MG63 (cell line): ENCODE measurements around the gene HOXA2. TPM values are rescaled to one million over a fixed set of nuclear protein-coding genes. Genes with fewer than 3 reads are reported as not detected.

Source experiments
- DNase-seq: peaks from one replicate; pipeline ENCODE4 v3.0.0-alpha.2; 2020
- H3K27me3 ChIP-seq: fragments of 250-450 bp; sonication (Bioruptor Pico); 2 replicates; pipeline ENCODE4 v1.5.1; 2020; ENCODE audit warnings: mild to moderate bottlenecking, moderate library complexity
- H3K36me3 ChIP-seq: fragments of 250-450 bp; sonication (Bioruptor Pico); 2 replicates; pipeline ENCODE4 v1.5.1; 2020; ENCODE audit warnings: mild to moderate bottlenecking, moderate library complexity
- H3K4me3 ChIP-seq: fragments of 250-450 bp; sonication (Bioruptor Pico); 2 replicates; pipeline ENCODE4 v1.5.1; 2020; ENCODE audit warnings: mild to moderate bottlenecking, moderate library complexity
- H3K9me3 ChIP-seq: fragments of 250-450 bp; sonication (Bioruptor Pico); 2 replicates; pipeline ENCODE4 v1.5.1; 2020; ENCODE audit warnings: mild to moderate bottlenecking, moderate library complexity
- total RNA-seq: library from RNA; depleted of rRNA; stranded (reverse); fragments of >200 nt; shearing (Covaris generic); gene quantifications from 2 replicates; pipeline ENCODE4 v1.2.3, GENCODE V29; 2014; ENCODE audit warnings: low replicate concordance; rRNA removed

Gene HOXA2
- total RNA-seq: 0.35 TPM in 1 of 2 replicates, not detected in the other

DNA sequence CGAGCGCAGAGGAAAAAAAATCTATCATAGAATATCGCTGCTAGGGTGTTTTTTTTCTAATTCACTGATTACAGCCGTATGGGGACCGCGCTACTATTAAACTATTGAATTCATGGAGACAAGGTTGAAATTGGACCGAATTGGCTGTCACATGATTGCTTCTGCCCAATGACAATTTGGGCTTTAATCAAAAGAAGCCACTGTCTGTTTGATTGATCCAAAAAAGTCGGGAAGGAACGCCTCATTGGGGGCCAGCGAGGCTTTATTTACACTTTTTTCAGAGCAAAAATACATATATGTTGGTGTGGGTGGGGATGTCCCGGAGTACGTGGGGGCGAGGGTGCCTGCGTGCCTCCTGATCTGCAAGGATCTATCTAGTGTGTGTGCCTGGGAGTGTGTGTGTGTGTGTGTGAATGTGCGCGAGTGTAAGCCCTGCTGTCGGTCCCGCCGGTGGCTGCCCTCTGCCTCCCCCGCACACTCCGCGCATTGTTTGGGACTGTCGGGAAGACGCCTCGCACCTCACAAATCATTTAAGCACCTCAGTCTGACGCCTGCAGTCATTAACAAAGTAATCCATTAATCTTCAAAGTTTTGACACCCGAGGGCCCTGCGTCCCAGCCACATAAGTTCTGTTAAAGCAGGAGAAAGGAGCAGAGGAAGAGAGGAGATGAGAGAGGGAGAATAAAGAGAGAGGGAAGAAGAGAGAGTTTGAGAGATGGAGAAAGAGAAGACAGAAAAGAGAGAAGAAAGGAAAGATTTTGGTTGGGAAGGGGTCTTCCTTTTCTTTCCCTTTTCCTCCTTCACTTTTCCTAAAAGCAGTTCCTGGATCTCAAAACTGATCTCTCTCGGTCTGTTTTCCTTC, at the start of gene HOXA2:
Gene HOXA2 (minus strand): TSS at position 103 of the 862 bp plus-strand sequence. CDS start 183 bp downstream, outside the sequence.
- peaks cover 20% of the 10 kb centered on the region for H3K36me3 ChIP-seq
- no peaks in the 10 kb centered on the region for H3K27me3 ChIP-seq
- H3K4me3 ChIP-seq: no peak within 1 kb of the TSS
- H3K9me3 ChIP-seq: no peaks in the 10 kb centered on the region
- DNase-seq: no peak

DNA sequence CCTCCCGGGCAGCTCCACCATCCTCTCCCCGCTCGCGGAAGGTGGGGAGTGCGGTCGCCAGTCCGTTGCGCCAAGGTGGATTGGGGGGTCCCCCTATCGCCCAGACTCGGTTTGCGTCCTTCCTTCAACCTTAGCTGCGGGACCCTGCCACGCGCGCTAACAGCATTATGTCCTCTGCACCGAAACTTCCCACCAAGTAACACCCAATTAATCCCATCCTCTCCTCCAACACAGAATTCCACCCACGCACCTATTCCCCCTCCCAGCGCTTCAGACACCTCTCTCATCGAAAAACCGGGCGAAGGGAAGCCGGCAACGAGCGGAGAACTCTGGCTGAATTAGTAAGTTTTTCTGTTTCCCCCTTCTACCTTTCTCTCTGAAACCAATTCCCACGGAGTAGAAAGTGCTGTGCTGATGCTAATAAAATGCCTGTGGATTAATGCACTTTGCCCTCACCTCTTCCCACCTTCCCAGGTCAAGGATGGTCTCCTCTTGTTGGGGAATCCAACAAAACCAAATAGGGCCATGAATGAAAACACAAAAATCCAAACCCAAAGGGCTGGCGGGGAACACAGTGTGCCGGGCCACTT, 49.0 kb upstream of the HOXA2 start:
- Histone ChIP-seq H3K27me3 (no peaks in the 10 kb centered on the region), H3K4me3 (peak overlapping the region; percentile 53), H3K36me3 (no peaks in the 10 kb centered on the region), H3K9me3 (no peaks in the 10 kb centered on the region)
- peak; percentile 59 for DNase-seq

DNA sequence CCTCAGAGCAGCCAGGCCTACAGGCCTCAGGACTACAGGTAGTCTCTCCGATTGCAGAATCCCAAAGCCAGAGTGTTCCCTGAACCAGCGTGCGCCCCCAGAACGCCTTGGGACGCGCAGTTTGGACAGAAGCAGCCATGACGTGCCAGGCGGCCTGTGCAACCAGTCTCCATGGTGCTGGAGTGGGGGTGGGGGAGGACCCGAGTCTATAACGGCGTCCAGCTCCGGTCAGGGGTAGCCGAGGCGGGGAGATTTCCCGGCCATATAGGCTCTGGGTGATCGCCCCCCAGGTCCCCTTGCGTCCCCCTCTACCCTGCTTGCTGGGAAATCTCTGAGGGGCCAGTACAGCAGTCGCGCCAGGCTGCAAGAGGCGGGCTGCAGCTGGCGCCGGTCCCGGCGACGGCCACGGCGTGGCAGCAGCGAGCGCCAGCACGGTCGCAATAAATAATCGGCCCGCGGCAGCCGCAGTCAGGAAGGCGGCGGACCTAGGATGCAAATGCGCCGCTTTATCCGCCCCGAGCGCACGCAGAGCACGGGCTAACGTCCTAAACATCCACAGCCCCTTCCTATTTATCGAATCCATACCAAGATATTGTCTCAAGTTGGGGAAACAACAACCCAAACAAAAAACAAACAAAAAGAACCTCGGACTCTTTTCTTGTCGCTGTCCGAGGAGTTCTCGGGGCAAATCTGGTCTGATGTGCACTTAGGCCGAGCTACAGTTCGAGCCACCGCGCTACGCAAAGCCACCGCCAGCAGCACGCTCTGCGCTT, 48.3 kb upstream of the HOXA2 start:
- peak; percentile 86 for DNase-seq
- H3K4me3 ChIP-seq: peak overlapping the region; percentile 53
- peaks cover 3% of the 10 kb centered on the region; the same call in 1 of the 2 replicates for H3K36me3 ChIP-seq
- no peaks in the 10 kb centered on the region for H3K9me3 ChIP-seq
- no peaks in the 10 kb centered on the region for H3K27me3 ChIP-seq

DNA sequence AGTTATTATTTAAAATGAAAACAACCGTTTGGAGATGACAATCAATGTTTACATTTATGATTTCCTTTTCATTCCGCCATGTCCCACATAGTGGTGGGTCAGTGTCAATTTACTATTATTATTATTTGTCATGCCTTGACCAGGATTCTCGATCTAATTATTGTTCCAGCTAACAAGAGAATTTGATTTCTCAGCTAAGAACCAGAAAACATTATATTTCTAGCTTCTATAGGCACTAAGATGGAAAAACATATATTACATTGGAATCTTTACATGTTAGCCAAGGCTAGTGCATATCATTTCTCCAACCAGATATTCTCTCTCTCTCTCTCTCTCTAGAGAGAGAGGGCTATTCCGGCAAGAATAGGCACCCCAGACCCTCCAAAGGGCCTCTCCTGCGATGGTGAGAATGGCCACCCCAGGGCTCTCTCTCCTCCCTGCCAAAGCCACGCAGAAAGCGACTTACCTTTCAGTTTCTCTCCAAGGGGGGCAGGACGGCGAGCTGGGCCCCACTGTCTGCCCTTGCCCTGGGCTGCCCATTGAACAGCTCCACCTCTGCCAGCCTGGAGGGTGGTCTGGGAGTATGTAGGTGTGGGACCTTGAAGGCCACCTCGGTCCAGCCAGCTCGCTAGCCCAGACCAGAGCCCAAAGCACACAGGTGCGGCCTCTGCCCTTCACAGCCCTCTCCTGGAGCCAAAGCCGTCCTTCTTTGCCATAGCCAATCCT, 47.5 kb upstream of the HOXA2 start:
- H3K9me3 ChIP-seq: no peaks in the 10 kb centered on the region
- peaks cover 7% of the 10 kb centered on the region; the same call in 1 of the 2 replicates for H3K36me3 ChIP-seq
- DNase-seq: no peak
- H3K4me3 ChIP-seq: peak overlapping the region; percentile 53
- H3K27me3 ChIP-seq: no peaks in the 10 kb centered on the region

DNA sequence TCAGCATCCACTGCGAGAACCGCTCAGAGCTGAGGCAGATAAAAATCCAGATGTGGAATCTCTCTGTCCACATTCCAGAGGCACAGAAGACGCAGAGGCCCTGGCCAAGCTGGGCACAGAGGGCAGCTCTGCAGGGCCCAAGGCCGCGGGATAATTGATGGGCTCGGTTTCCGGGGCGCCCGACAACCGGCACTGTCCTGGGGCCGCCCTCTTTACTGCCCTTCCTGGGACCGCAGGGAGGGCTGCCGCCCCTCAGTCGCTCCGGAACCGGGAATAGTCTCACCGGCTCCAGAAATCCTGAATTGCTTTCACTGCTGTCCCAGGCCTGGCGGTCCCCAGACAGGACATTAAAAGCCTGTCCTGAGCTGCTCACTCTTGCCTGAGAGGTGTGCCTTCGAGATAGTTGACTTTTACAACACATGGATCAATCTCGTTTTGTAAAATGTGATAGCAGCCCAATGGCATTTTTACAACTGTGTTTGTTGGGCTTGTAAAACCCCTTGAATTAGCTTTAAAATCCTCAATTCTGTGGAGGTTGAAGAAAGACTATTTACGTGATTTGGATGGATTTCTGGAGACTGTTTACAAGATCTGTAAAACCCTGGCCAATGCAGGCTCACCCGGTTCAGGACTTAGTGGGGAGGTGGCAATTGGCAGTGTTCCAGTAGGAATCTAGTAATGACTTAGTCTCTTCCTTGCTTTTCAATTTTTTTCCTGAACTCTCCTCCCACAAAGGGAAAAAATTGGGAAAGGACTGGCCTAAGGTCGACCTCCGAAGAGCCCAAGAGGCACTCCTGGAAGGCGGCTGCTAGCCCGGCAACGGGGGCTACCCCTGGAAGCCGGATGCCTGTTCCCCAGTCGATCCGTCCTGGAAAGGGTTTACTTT, 46.5 kb upstream of the HOXA2 start:
- peak; percentile 41 for DNase-seq
- Histone ChIP-seq H3K9me3 (no peaks in the 10 kb centered on the region), H3K36me3 (peaks cover 14% of the 10 kb centered on the region; the same call in 1 of the 2 replicates), H3K27me3 (no peaks in the 10 kb centered on the region), H3K4me3 (peak overlapping the region; percentile 53)

DNA sequence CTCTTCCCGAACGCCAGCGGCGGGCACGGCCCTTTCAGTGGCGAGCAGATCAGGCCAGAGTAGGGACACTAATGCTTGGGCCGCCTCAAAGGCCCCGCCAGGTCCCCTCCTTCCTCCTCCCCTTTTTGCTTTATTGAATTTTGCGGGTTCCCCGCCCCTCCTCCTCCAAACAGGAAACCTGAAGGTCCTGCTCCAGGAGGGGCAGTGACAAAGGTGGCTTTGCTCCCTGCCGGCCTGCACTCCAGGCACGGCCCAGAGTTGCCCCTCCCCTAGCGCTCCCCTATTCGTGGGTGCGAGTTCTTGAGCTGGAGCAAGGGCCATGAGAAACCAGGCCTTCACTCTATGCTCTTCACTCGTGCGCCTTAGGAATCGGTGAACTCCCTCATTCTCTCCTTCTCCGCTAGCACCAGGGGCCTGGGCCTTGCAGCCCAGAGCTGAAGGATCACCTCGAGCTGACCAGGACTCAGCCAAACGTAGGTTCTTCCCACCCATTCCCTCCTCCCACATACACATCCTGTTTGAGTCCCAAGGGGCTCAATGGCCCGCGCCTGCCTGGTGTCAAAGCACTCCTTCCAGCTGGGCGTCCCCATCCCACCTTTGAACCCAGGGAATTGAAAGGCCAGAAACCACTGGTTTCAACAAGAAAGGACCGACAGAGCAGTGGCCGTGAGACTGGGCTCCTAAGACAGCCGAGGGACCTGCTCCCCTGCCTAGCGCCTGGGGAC, 45.7 kb upstream of the HOXA2 start:
- Histone ChIP-seq H3K4me3 (peak overlapping the region; percentile 53; the same call in 1 of the 2 replicates), H3K36me3 (peaks cover 14% of the 10 kb centered on the region; the same call in 1 of the 2 replicates), H3K27me3 (no peaks in the 10 kb centered on the region), H3K9me3 (no peaks in the 10 kb centered on the region)
- DNase-seq: no peak

DNA sequence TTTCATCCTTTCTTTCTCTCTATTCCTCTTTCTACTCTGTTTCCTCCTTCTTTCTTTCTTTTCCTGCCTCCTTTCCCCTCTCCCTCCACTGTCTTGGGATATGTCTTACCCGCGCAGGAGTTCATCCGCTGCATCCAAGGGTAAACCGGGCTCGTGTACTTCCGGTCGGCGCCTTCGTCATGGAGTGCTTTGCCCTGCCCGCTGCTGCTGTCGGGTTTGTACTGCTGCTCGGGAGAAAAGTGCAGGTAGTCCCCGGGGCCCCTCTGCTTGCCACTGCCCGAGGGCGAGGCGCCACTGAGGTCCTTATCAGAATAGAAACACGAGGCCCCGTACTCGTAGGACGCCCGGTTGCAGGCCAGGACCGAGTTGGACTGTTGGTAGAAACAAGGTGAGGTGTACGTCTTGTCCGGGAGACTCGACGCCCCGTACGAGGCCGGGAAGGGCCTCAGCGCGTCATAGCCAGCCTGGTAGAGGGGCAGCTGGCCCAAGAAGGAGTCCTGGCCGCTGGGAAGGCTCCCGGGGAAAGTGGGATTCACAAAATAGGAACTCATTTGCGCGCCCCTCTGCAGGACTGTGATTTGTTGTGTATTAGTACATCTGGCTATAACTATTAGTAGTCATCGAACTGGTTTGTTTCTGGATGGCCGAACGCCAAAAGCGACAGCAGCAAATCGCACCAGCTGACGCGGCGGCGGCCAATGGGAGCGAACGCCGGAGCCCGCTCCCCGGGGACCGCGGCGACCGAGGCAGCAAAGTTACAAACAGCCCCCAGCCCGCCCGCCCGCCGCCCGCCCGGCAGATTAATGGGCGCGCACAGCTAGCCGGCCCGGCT, 44.9 kb upstream of the HOXA2 start, which contains the start of gene HOXA6:
Gene HOXA6 (minus strand): TSS at position 576 of the 832 bp plus-strand sequence. CDS start 25 bp downstream, at position 551.
- peak within 1 kb of the TSS; percentile 53; the same call in 1 of the 2 replicates for H3K4me3 ChIP-seq
- H3K36me3 ChIP-seq: peaks cover 14% of the 10 kb centered on the region; the same call in 1 of the 2 replicates
- no peaks in the 10 kb centered on the region for H3K9me3 ChIP-seq
- DNase-seq: no peak
- no peaks in the 10 kb centered on the region for H3K27me3 ChIP-seq

DNA sequence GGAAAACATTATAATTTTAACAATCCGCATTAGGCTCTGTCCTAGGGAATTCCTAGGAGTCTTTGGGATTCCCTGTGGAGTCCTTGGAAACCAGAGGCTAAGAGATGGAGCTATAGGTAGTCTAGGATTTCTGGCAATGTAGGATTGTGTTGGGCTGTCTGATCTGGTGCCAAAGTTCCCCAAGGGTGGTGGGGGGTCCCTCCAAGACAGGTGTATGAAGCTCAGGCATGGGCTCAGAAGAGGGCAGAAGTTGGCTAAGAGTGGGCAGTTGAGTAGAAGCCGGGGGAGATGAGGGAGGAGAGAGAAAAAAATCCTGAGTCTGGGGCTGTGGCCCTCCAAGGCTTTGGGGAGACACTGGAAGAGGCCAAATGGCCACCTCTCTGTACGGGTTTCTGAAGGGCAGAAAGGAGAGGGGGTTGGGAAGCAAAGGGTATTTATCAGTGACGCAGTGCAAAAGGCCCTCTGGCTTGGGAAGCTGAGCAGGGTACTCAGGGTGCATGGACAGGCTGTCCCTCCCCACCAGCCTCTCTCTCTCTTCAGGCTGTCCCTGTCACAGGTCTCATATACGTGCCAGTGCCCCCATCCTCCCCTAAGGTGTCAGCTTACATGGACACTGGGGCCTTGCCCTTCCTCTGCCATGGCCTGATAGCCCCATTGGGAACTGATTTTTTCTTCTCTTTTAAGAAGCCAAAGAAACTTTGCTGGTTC, 44.2 kb upstream of the HOXA2 start:
- no peak for DNase-seq

DNA sequence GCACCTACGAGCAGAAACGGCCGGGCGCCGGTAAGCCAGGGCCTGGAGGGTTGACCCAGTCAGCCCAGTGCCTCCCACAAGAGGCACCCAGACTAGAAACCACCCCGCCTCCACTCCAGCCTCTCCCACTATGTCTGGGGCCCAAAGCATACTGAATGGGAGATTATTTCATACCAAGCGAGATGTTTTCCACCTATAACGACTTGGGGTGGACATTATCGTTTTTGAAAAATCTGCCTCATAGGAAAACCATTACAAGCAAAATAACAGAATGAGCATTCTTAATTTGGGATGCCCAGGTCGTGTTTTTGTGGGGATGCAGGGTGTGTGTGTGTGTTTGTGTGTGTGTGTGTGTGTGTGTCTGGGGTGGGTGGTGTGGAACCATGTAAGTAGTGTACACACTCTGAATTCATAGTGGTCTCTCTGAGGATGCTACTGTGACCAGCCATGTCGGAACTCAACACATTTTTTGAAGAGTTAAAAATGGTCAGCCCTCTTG, 43.5 kb upstream of the HOXA2 start:
- DNase-seq: no peak
- H3K4me3 ChIP-seq: no peak overlapping the region
- no peaks in the 10 kb centered on the region for H3K27me3 ChIP-seq
- H3K9me3 ChIP-seq: no peaks in the 10 kb centered on the region
- H3K36me3 ChIP-seq: peaks cover 20% of the 10 kb centered on the region

More for the DNA sequence above, 44.2 kb upstream of the HOXA2 start:
- no peaks in the 10 kb centered on the region for H3K9me3 ChIP-seq
- H3K4me3 ChIP-seq: no peak overlapping the region
- H3K27me3 ChIP-seq: no peaks in the 10 kb centered on the region
- H3K36me3 ChIP-seq: peaks cover 18% of the 10 kb centered on the region

DNA sequence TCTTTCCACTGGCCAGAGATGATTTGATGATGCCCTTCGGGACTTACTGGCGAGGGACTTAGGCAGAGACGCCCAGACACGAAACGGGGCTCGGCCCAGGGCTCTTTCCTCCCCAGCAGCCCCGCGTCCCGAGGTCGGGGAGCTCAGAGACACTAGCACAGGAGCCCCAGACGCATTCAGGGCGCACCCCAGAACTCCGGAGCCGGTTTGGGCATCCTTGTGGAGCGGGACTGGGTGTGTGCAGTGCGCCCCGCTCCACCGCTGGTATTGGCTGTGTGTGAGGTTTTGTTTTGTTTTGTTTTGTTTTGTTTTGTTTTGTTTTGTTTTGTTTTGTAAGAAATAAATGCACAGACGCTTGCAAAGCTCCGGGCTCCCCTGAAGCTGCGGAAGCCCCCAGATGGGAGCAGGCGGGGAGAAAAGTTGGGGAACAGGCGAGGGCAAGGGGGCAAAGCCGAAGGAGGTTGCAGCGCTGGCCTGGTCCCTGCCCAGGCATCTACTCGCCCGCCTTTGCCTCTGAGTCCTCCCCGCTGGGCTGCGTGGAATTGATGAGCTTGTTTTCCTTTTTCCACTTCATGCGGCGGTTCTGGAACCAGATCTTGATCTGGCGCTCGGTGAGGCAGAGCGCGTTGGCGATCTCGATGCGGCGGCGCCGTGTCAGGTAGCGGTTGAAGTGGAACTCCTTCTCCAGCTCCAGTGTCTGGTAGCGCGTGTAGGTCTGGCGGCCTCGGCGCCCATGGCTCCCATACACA, 42.9 kb upstream of the HOXA2 start:
- H3K9me3 ChIP-seq: no peaks in the 10 kb centered on the region
- H3K36me3 ChIP-seq: peaks cover 20% of the 10 kb centered on the region
- no peak overlapping the region for H3K4me3 ChIP-seq
- no peak for DNase-seq
- no peaks in the 10 kb centered on the region for H3K27me3 ChIP-seq

DNA sequence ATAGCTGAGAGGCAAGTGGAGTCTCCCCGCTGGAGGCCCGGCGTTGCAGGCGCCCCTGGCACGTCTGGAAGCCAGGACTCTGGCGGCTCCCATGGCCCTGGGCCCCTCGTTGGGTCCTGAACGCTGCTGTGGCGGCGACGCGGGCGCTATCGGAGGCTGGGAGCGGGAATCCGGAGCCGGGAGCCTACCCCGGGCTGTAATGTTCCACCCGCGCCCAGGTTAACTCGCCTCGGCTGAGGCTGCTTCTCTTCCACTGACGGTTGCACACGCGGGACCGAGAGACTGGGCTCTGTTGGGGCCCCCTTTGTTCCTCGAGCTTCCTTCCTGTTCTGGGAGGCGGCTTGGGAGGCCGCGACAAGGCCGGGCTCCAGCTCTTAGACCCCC, 42.3 kb upstream of the HOXA2 start:
- no peak overlapping the region for H3K4me3 ChIP-seq
- no peak for DNase-seq

DNA sequence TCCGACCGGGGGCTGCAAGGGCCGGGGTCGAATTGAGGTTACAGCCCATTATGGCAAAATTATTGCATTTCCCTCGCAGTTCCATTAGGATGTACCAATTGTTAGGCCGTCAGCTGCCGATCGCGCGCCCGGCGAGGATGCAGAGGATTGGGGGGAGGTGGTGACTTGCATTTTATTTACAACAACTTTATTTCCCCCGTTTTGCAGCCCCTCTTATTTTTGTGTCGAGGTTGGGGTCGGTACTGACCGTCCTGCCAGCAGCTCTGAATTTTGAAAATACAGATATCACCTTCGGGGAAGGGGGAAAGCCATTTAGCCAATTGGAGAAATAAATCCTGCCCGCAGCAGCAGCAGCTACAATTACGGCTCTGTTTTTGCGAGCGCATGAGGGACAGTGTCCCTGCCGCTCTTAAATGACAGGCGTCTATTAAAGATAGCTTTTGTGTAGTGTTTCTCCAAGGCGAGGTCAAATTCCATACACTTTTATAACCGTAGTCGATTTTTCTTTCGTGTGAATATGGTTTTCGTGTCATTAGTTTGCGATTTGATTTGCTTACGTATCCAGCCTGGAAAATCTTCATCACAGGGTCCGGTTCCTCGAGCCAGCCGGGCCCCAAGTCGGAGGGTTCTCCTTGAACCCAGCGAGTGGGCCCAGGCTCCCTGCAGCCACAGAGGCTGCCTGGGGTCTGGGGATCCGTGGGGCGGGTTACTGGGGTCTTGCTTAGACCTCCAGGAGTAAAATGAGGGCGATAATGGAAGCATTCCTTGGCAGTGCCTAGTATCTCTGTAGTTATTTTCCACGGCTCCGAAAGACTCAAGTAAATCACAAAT, 41.7 kb upstream of the HOXA2 start:
- no peak overlapping the region for H3K4me3 ChIP-seq
- H3K27me3 ChIP-seq: no peaks in the 10 kb centered on the region
- DNase-seq: no peak
- peaks cover 23% of the 10 kb centered on the region for H3K36me3 ChIP-seq
- no peaks in the 10 kb centered on the region for H3K9me3 ChIP-seq

More for the DNA sequence above, 42.3 kb upstream of the HOXA2 start:
- Histone ChIP-seq H3K27me3 (no peaks in the 10 kb centered on the region), H3K9me3 (no peaks in the 10 kb centered on the region), H3K36me3 (peaks cover 23% of the 10 kb centered on the region)
